Testis (tissue), 3 donors: ENCODE measurements around the gene ESYT1. TPM values are rescaled to one million over a fixed set of nuclear protein-coding genes. Genes with fewer than 3 reads are reported as not detected.

ENCODE experiments used
- DNase-seq: peaks from one replicate; pipeline ENCODE4 v3.0.0-alpha.2; 2019
- H3K27ac ChIP-seq, 2 donors: fragments of 200-600 bp; sonication (generic); one replicate each; pipeline ENCODE4 v1.5.1; 2019
- H3K27me3 ChIP-seq: fragments of 200-600 bp; sonication (generic); one replicate; pipeline ENCODE4 v1.5.1; 2019
- H3K36me3 ChIP-seq: fragments of 200-600 bp; sonication (generic); one replicate; pipeline ENCODE4 v1.5.1; 2017; ENCODE audit warnings: low read depth; ENCODE audit errors: missing control alignments
- H3K4me1 ChIP-seq: fragments of 200-600 bp; sonication (generic); one replicate; pipeline ENCODE4 v1.5.1; 2019
- H3K4me3 ChIP-seq, 2 donors: fragments of 200-600 bp; sonication (generic); one replicate each; pipeline ENCODE4 v1.5.1; 2017 to 2019
- H3K9me3 ChIP-seq: fragments of 200-600 bp; sonication (generic); one replicate; pipeline ENCODE4 v1.5.1; 2017
- CTCF ChIP-seq, 3 experiments: fragments of 450-650 bp in 2 of 3; fragments of 200-600 bp in 1 of 3; sonication (generic) in 1 of 3; IDR thresholded peaks; one replicate each; pipeline ENCODE4 v1.5.1; 2016 to 2019; ENCODE audit warnings: antibody characterized with exemption in 3 of 3, mild to moderate bottlenecking in 2 of 3, moderate library complexity in 1 of 3
- POLR2A ChIP-seq: fragments of 450-650 bp; IDR thresholded peaks from one replicate; pipeline ENCODE4 v1.6.1; 2017; ENCODE audit warnings: antibody characterized with exemption, mild to moderate bottlenecking, moderate library complexity
- WGBS, 2 donors: methylation state at CpG; one replicate each; pipeline ENCODE4 v1.1.5; 2018; 5-methylcytosine and 5-hydroxymethylcytosine counted together
- intact Hi-C: fragments of 100-400 bp; cut with DNase I; formaldehyde crosslinking; loops from one replicate; pipeline ENCODE4 v1.15.1; 2023; ENCODE audit warnings: low total_unique reads
- polyA plus RNA-seq: library from polyadenylated mRNA; stranded (reverse); fragments of 350-450 nt; fragmentation: Illumina TruSeq; extraction: RNeasy Lipid Tissue Mini Kit (QIAGEN cat#74804); gene quantifications from one replicate; pipeline ENCODE4 v1.2.3, GENCODE V29; 2014; ENCODE audit warnings: low read depth, low replicate concordance; ENCODE audit not compliant: insufficient read depth
- total RNA-seq, 2 donors: library from RNA; depleted of rRNA; stranded (reverse); fragments of >200 nt; gene quantifications; one replicate each; pipeline ENCODE4 v1.2.3, GENCODE V29; 2016

ESYT1 gene
- total and polyA plus RNA-seq, 3 donors from 2014 or later = 50.8 to 99.8 (median 72.0) TPM

DNA sequence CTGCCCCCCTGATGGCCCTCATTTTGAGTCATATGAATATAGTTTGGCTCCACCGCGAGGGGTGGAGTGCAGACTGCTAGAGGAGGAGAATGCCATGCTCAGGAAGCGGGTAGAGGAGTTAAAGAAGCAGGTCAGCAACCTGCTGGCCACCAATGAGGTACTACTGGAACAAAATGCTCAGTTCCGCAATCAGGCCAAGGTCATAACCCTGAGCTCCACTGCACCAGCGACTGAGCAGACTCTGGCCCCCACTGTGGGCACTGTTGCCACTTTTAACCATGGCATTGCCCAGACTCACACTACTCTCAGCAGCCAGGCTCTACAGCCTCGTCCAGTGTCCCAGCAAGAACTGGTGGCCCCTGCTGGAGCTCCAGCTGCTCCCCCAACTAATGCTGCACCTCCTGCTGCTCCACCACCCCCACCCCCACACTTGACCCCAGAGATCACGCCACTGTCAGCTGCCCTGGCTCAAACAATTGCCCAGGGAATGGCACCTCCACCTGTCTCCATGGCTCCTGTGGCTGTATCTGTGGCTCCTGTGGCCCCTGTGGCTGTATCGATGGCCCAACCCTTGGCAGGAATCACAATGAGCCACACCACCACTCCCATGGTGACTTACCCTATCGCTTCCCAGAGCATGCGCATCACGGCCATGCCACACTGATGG, 6.7 kb upstream of the ESYT1 start:
- 71 to 83% methylated on average over 8 to 11 of the region's 11 CpGs for WGBS, 2 donors
- H3K4me1 ChIP-seq = peaks cover 24% of the 10 kb centered on the region
- H3K4me3 ChIP-seq = no peak overlapping the region
- H3K27me3 ChIP-seq = no peaks in the 10 kb centered on the region
- intact Hi-C loops = no loop called here
- no peaks in the 10 kb centered on the region for H3K9me3 ChIP-seq
- no peak for TF ChIP-seq POLR2A
- TF ChIP-seq CTCF (IDR thresholded peaks at IDR 0.05) = no peak
- H3K36me3 ChIP-seq = no peaks in the 10 kb centered on the region
- H3K27ac ChIP-seq = no peak overlapping the region
- DNase-seq = no peak

DNA sequence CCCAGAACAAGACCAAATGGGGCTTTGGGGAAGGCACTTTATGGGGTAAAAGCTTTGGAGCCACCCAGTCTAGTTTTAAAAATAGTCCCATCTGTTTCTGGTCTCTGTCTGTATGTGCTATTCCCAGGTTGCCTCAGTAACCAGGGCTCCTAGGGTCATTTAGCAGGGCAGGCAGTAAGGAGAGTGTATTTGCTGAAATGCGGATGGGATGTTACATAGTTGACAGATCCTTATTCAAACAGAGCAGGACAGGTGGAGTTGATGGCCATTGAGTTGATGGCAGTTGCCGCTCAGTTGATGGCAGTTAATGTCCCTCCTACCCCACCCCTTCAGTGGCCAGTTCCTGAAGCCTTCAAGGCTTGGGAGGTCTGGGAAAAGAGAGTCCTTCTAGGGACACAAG, 5.4 kb upstream of the ESYT1 start:
- intact Hi-C loops = no loop called here
- H3K27ac ChIP-seq = no peak overlapping the region
- 81 to 85% methylated on average over 2 of the region's 2 CpGs for WGBS, 2 donors

DNA sequence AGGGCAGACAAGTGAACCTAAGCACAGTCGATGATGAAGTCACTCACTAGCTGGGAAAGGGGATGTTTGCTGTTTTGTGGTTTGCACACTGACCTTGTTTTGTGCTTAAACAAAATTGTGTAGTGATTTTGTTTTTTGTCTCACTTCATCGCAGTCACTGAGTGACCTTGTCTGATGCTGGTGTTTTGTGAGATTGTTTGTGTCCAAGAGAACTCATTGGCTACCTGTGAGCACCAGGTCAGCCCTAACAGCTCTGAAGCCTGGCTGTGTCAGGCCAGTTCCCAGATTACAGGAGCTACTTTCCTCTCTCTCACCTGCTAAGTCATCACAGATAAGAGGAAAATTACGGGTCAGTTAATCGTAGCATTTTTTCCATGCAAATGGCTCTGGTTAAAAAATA, 3.9 kb upstream of the ESYT1 start:
- no peaks in the 10 kb centered on the region for H3K36me3 ChIP-seq
- H3K27me3 ChIP-seq = no peaks in the 10 kb centered on the region
- H3K27ac ChIP-seq = no peak overlapping the region
- peaks cover 31% of the 10 kb centered on the region for H3K4me1 ChIP-seq
- 82 to 86% methylated on average over 4 of the region's 4 CpGs for WGBS, 2 donors
- TF ChIP-seq CTCF (IDR thresholded peaks at IDR 0.05) = no peak
- TF ChIP-seq POLR2A = no peak
- no peak overlapping the region for H3K4me3 ChIP-seq
- no peak for DNase-seq
- no peaks in the 10 kb centered on the region for H3K9me3 ChIP-seq
- intact Hi-C loops = no loop called here

More for the DNA sequence above, 5.4 kb upstream of the ESYT1 start:
- H3K4me3 ChIP-seq = no peak overlapping the region
- peaks cover 36% of the 10 kb centered on the region for H3K4me1 ChIP-seq
- TF ChIP-seq CTCF (IDR thresholded peaks at IDR 0.05) (no peak), POLR2A (no peak)
- no peak for DNase-seq
- no peaks in the 10 kb centered on the region for H3K27me3 ChIP-seq
- no peaks in the 10 kb centered on the region for H3K9me3 ChIP-seq
- H3K36me3 ChIP-seq = no peaks in the 10 kb centered on the region

DNA sequence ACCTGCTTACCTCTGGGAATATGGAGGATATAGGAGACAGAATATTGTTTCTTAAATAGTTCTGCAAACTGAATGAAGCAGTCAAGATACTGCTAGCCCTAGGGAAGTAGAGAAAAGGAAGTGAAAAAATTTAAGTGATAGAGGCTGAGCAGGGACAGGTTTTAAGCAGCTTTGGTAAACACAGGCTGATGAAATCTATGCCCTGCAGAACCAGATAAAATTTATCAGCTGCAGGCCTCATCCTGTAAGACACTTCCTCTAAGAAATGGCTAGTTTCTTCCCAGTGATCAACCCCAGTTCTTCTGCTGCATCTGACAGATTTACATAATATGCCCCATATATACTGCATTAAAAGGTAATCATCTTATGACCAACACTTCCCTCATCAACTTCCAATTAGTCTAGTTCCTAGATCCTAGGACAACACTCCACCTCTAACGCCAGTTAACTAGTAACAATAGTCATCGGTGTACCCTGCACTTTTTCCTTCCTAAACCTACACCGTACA, 1.3 kb upstream of the ESYT1 start:
- Histone ChIP-seq H3K27me3 (no peaks in the 10 kb centered on the region), H3K4me3 (no peak overlapping the region), H3K4me1 (peaks cover 26% of the 10 kb centered on the region), H3K36me3 (no peaks in the 10 kb centered on the region), H3K27ac (peak overlapping the region; percentile 71 to 93), H3K9me3 (no peaks in the 10 kb centered on the region)
- intact Hi-C loops = loop anchor here (5.0 kb wide), 1 partner anchor 36 kb away; no protein-coding TSS in a partner anchor
- 39 to 52% methylated on average over 3 of the region's 3 CpGs for whole genome bisulfite sequencing, 2 donors
- DNase-seq = no peak
- TF ChIP-seq POLR2A (no peak), CTCF (IDR thresholded peaks at IDR 0.05) (no peak)

- no peaks in the 10 kb centered on the region for H3K36me3 ChIP-seq
- intact Hi-C loops = loop anchor here (5.0 kb wide), 1 partner anchor 35 kb away; no protein-coding TSS in a partner anchor
- no peak for DNase-seq
- no peaks in the 10 kb centered on the region for H3K9me3 ChIP-seq
- TF ChIP-seq POLR2A (no peak), CTCF (IDR thresholded peaks at IDR 0.05) (no peak)
- no peaks in the 10 kb centered on the region for H3K27me3 ChIP-seq
- peak overlapping the region; percentile 71 to 93 for H3K27ac ChIP-seq
- WGBS, 2 donors = 0% methylated on average over 8 of the region's 8 CpGs
- peaks cover 26% of the 10 kb centered on the region for H3K4me1 ChIP-seq
- H3K4me3 ChIP-seq = peak overlapping the region; percentile 77
These were observed 581 bp upstream of the ESYT1 start for GRCh38 chr12:56127485-56127887.
